Measurements from ENCODE around the gene RMRP.

RMRP gene

DNA sequence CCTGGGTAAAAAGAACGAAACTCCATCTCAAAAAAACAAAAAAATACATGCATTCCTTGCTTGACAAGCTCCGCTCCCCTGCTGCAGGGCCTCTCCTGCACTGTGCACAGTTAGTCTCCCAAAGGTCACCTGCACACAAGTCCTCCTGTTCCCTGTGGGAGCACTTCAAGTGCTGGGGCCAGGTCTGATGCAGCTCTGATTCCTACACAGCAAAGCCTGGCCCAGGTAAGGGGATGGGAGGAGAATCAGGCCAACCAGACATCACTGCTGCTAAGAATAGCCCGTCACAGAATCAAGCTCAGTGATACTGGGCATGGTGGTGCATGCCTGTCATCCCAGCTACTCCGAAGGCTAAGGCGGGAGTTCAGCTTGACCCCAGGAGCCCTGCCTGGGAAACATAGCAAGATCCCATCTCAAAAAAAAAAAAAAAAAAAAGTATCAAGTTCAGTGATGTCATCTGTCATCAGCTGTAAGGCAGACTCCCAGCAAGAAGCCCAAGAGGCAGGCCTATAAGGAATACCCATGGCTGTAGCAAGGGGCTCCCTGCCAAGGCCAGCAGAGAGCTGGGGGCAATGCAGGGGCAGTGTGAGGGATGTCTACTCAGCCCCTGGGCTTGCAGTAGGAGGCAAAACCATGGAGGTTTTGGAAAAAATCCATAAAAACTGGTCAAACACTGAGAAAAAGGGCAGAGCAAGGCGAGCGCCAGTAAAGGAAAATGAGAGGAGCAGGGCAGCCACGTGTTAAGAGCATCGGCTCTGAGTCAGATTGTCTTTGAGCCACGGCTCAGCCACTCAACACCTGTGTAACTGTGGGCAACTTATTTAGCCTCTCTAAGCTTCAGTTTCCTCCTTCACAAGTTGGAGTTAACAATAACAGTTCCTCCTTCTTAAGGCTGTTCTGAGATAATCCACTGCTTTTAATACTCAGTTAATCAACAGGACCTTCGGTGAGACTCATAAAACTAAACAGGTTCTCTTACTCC lies 28.7 kb upstream of the RMRP start:
- no peak for DNase-seq

DNA sequence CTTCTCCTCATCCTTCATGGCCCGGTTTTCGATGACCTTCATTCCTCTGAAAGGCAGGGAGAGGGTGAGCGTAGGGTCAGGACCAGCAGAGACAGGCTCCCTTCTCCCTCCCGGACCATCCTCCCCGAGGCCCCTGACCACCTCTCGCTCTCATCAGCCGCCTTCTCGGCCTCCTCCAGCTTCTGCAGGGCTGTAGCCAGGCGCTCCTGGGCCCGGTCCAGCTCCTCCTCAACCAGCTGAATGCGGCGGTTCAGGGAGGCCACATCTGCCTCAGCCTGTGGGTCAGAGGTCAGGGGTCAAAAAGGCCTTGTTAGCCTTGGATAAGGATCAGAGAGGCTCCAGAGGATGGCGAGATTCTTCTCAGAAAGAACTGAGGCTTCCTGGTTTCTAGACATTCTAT lies 27.7 kb upstream of the RMRP start:
- no peak for DNase-seq

DNA sequence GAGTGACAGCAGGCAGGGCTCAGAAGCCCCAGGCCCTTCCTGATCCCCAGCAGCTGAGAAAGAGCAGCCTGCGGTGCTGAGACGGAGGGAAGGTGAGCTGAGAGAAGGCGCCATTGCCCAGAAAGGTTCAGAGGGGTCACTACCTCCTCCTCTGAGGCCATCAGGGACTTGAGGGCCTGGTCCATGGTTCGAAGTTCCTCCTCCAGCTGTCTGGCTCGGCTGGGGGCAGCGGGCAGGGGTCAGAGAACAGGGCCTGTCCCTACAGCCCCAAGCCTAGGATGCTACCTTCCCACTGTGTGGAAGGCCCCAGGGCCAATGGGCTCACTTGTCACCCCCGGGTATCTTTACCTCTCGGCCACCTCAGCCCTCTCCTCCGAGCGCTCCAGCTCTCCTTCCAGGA lies 27.1 kb upstream of the RMRP start:
- no peak for DNase-seq

GRCh38 chr9:35683323-35683722 lies 25.5 kb upstream of the RMRP start:
- no peak for DNase-seq

GRCh38 chr9:35682520-35683315 lies 24.9 kb upstream of the RMRP start:
- no peak for DNase-seq

DNA sequence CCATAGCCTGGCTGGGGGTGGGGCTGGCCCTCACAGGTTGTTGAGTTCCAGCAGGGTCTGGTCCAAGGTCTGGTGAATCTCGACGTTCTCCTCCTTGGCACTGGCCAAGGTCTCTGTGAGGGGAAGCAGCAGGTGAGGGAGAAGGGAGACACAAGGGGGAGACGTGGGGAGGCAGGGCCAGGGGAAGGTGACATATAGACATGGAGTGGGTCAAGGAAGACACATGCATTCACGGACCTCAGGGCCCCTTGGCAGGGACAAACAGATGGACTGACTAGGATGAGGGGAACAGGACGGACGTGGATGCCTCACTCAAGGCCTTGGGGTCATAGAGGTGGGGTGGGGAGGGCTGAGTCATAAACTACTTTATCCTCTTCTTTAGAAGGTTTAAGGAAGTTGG lies 24.2 kb upstream of the RMRP start:
- DNase-seq = no peak

DNA sequence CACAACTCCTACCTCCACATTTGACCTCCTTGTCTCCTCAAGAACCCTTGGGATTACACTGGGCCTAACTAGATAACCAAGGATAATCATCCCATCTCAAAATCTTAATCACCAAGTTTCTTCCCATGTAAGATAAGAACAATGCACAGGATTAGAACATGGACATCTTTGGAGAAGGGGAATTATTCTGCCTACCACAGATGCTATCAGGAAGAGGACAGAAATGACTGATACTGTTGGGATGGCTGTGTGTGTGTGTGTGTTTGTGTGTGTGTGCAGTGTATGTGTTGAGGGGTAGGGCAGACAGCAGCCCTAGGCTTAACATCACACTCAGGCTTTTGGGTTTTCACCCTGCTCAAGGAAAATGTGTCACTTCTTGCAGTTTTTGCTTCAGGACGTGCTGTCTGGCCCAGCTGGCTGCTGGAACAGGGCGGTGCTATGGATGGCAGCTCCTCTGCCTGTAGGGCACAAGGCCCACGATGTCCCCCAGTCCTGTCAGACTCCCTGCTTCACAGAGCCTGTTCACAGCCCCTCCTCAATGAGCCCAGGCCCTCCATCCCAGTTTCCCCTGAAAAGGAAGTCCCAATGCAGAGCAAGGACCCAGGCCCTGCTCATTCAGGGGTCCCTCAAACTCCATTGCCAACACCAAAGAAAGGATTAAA lies 23.7 kb upstream of the RMRP start:
- no peak for DNase-seq

- no peak for DNase-seq
Measured at GRCh38 chr9:35680331-35681105, 22.7 kb upstream of the RMRP start.

GRCh38 chr9:35679766-35680330 lies 22.0 kb upstream of the RMRP start:
- DNase-seq = no peak

DNA sequence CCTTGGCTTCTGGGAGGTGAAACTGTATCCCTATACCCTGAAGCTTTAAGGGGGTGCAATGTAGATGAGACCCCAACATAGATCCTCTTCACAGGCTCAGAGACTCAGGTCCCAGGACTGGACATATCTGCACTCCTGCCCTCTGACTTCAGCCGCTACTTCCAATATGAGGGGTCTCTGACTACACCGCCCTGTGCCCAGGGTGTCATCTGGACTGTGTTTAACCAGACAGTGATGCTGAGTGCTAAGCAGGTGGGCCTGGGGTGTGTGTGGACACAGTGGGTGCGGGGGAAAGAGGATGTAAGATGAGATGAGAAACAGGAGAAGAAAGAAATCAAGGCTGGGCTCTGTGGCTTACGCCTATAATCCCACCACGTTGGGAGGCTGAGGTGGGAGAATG lies 21.3 kb upstream of the RMRP start:
- no peak for DNase-seq

DNA sequence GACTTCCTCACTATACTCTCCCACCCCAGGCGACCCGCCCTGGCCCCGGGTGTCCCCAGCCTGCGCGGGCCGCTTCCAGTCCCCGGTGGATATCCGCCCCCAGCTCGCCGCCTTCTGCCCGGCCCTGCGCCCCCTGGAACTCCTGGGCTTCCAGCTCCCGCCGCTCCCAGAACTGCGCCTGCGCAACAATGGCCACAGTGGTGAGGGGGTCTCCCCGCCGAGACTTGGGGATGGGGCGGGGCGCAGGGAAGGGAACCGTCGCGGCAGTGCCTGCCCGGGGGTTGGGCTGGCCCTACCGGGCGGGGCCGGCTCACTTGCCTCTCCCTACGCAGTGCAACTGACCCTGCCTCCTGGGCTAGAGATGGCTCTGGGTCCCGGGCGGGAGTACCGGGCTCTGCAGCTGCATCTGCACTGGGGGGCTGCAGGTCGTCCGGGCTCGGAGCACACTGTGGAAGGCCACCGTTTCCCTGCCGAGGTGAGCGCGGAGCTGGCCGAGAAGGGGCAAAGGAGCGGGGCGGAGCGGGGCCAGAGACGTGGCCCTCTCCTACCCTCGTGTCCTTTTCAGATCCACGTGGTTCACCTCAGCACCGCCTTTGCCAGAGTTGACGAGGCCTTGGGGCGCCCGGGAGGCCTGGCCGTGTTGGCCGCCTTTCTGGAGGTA lies 18.0 kb upstream of the RMRP start:
- no peak for DNase-seq

DNA sequence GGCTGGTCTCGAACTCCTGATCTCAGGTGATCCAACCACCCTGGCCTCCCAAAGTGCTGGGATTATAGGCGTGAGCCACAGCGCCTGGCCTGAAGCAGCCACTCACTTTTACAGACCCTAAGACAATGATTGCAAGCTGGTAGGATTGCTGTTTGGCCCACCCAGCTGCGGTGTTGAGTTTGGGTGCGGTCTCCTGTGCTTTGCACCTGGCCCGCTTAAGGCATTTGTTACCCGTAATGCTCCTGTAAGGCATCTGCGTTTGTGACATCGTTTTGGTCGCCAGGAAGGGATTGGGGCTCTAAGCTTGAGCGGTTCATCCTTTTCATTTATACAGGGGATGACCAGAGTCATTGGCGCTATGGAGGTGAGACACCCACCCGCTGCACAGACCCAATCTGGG lies 17.4 kb upstream of the RMRP start:
- no peak for DNase-seq

- no peak for DNase-seq
Measured at GRCh38 chr9:35674025-35674361, 16.2 kb upstream of the RMRP start.

GRCh38 chr9:35673132-35674024 lies 15.6 kb upstream of the RMRP start, which contains the start of gene CA9:
Gene CA9, plus strand, starts transcription at chr9:35673928. Its CDS starts 32 bp downstream, at chr9:35673960.
- DNase-seq = no peak

- no peak for DNase-seq
Measured at GRCh38 chr9:35669331-35670145, 11.7 kb upstream of the RMRP start.

DNA sequence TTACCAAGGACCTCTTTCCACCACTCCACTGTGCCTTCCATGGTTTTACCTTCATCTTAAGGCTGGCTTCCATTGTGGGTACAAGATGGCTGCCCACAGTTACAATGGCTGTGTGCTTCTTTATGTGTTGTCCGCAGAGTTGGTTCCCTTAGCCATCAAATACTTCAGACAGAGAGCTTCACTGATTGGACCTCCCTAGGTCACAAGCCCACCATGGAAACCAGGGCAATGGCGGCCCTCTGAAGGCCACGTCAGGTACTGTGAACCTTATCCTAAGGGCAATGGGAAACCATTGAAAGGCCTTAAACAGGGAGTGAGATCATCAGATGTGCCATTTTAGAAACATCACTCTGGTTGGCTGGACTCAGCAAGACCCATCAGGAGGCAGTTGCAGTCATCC lies 10.1 kb upstream of the RMRP start:
- no peak for DNase-seq

GRCh38 chr9:35666549-35666948 lies 8.7 kb upstream of the RMRP start:
- no peak for DNase-seq

DNA sequence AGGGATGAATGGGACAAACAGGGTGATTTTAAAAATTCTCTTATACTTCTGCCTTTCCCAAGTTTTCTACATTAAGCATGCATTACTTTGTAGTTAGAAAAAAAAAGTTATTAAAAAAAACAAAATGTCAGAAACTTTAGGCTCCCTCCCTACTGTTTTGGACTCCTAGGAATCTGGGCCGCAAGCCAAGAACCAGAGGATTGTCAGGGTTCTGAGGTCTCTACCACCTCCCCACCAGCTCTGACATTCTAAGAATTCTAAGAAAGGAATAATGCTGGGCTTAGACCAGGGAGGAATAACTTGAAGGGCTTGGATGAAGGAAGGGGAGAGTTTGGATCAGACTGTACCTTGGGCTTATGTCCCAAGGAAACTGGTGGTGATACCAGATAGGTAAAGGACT lies 8.2 kb upstream of the RMRP start:
- DNase-seq = no peak

DNA sequence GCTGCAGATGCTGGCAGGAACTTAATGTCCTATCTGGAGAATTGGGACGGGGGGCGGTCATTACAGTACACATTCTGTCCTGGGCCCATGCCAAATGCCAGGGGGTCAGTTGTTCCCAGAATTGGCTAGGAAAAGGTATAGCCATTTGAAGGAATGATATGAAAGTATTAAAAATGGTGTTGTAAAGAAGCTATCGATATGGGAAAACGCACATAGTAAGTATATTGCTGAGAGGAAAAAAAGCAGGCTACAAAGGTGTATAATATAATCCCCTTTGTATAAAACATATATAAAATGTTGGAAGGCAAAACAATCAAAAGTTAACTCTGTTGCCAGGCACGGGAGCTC lies 7.6 kb upstream of the RMRP start:
- DNase-seq = no peak
